GM23338 (cell line): ENCODE measurements around the gene MPP2. TPM values are rescaled to one million over a fixed set of nuclear protein-coding genes. Genes with fewer than 3 reads are reported as not detected.

Source experiments
- ATAC-seq: fragments of 200-7000 bp; cut with Tn5 transposase; 3 replicates; pipeline ENCODE4 v1.9.1; 2020
- DNase-seq: peaks from one replicate; pipeline ENCODE4 v3.0.0-alpha.2; 2015; ENCODE audit warnings: low spot score
- H2AFZ ChIP-seq: fragments of 200-600 bp; sonication (generic); 2 replicates; pipeline ENCODE4 v1.8.0; 2016; ENCODE audit warnings: antibody characterized with exemption, mild to moderate bottlenecking, moderate library complexity
- H3F3A ChIP-seq: fragments of 200-600 bp; sonication (generic); replicated peaks from 2 replicates; pipeline ENCODE4 v1.8.0; 2017; ENCODE audit warnings: antibody characterized with exemption, mixed run types, low read depth
- H3K27ac ChIP-seq: fragments of 200-600 bp; sonication (generic); 2 replicates; pipeline ENCODE4 v1.6.1; 2016; ENCODE audit warnings: low read depth
- H3K27me3 ChIP-seq: fragments of 200-600 bp; sonication (generic); 2 replicates; pipeline ENCODE4 v1.8.0; 2016; ENCODE audit warnings: mild to moderate bottlenecking, mixed run types, moderate library complexity; ENCODE audit not compliant: insufficient read depth
- H3K36me3 ChIP-seq: fragments of 200-600 bp; sonication (generic); 2 replicates; pipeline ENCODE4 v1.8.0; 2016; ENCODE audit warnings: mild to moderate bottlenecking; ENCODE audit not compliant: insufficient read depth
- H3K4me1 ChIP-seq: fragments of 200-600 bp; sonication (generic); 2 replicates; pipeline ENCODE4 v1.8.0; 2016; ENCODE audit warnings: mild to moderate bottlenecking, moderate library complexity; ENCODE audit not compliant: insufficient read depth
- H3K4me2 ChIP-seq: fragments of 200-600 bp; sonication (generic); 2 replicates; pipeline ENCODE4 v1.7.1; 2017; ENCODE audit warnings: mixed run types
- H3K4me3 ChIP-seq: fragments of 200-600 bp; sonication (generic); 2 replicates; pipeline ENCODE4 v1.6.1; 2016; ENCODE audit warnings: mixed run types
- H3K79me2 ChIP-seq: fragments of 200-600 bp; sonication (generic); replicated peaks from 2 replicates; pipeline ENCODE4 v1.8.0; 2017; ENCODE audit warnings: mild to moderate bottlenecking; ENCODE audit not compliant: insufficient read depth
- H3K9me2 ChIP-seq: fragments of 200-600 bp; sonication (generic); 2 replicates; pipeline ENCODE4 v1.8.0; 2017; ENCODE audit not compliant: insufficient read depth
- H4K20me1 ChIP-seq: fragments of 200-600 bp; sonication (generic); replicated peaks from 2 replicates; pipeline ENCODE4 v1.8.0; 2017; ENCODE audit warnings: mild to moderate bottlenecking; ENCODE audit not compliant: insufficient read depth
- H3K27ac Mint-ChIP-seq: 2 replicates; pipeline ENCODE4 v1.8.0; 2020; ENCODE audit warnings: inconsistent platforms, mild to moderate bottlenecking, moderate library complexity, mixed read lengths
- H3K27me3 Mint-ChIP-seq: 3 replicates; pipeline ENCODE4 v1.8.0; 2022; ENCODE audit warnings: low read depth, mild to moderate bottlenecking, moderate library complexity, mixed read lengths, inconsistent platforms; ENCODE audit not compliant: insufficient read depth, poor library complexity
- H3K36me3 Mint-ChIP-seq: 3 replicates; pipeline ENCODE4 v1.8.0; 2021; ENCODE audit warnings: low read depth, mild to moderate bottlenecking, inconsistent platforms, moderate library complexity, mixed read lengths
- H3K4me1 Mint-ChIP-seq: 3 replicates; pipeline ENCODE4 v1.8.0; 2020; ENCODE audit warnings: mild to moderate bottlenecking, inconsistent platforms, mixed read lengths
- H3K4me3 Mint-ChIP-seq: 3 replicates; pipeline ENCODE4 v1.8.0; 2021; ENCODE audit warnings: moderate library complexity, mild to moderate bottlenecking, inconsistent platforms, mixed read lengths
- H3K9me3 Mint-ChIP-seq: 3 replicates; pipeline ENCODE4 v1.8.0; 2020; ENCODE audit warnings: moderate library complexity, mild to moderate bottlenecking, inconsistent platforms, mixed read lengths
- CTCF ChIP-seq, 2 experiments: fragments of 200-600 bp in 1 of 2; sonication (generic) in 1 of 2; conservative IDR thresholded peaks; 2 replicates each; pipeline versions ENCODE4 v1.5.1 to v1.6.1; 2016 to 2017; ENCODE audit warnings: antibody characterized with exemption in 2 of 2, low read depth in 2 of 2, mild to moderate bottlenecking in 2 of 2, moderate library complexity in 1 of 2
- EZH2 ChIP-seq: fragments of 200-600 bp; sonication (generic); IDR thresholded peaks from one replicate; pipeline ENCODE4 v1.8.0; 2017; ENCODE audit warnings: antibody characterized with exemption, mild to moderate bottlenecking, low read depth; ENCODE audit not compliant: unreplicated experiment
- NANOG ChIP-seq: IDR thresholded peaks from 2 replicates; pipeline ENCODE4 v1.6.1; 2016; ENCODE audit warnings: antibody characterized with exemption, borderline replicate concordance
- ZNF331 ChIP-seq: fragments of 250-450 bp; sonication (Bioruptor Pico); IDR thresholded peaks from 2 replicates; pipeline ENCODE4 v1.5.0; 2020; ENCODE audit warnings: low read depth, mild to moderate bottlenecking, moderate library complexity
- ZNF462 ChIP-seq: fragments of 250-450 bp; sonication (Bioruptor Pico); IDR thresholded peaks from 2 replicates; pipeline ENCODE4 v1.5.0; 2020; ENCODE audit warnings: mild to moderate bottlenecking, moderate library complexity
- polyA plus RNA-seq: library from polyadenylated mRNA; unstranded; fragments of >200 nt; fragmentation: Nextera tagmentation; extraction: Ambion mirVana; gene quantifications from 2 replicates; pipeline ENCODE4 v1.2.1, GENCODE V29; 2016
- total RNA-seq: library from RNA; depleted of rRNA; stranded (reverse); fragments of >200 nt; shearing (Covaris generic); gene quantifications from 2 replicates; pipeline ENCODE4 v1.2.3, GENCODE V29; 2014

MPP2 gene
- total and polyA plus RNA-seq, 2 experiments from 2014 or later = 7.8 to 20.7 TPM

GRCh38 chr17:43873815-43874214 is 33.5 kb downstream of the MPP2 start (continued):
- TF ChIP-seq ZNF462 (CRISPR knock-in tag) (no peak), NANOG (no peak), ZNF331 (CRISPR knock-in tag) (no peak)

GRCh38 chr17:43873091-43873490 is 34.2 kb downstream of the MPP2 start:
- TF ChIP-seq CTCF (conservative IDR thresholded peaks at IDR 0.05; ENCODE audit: low read depth in 2 of 2) (peak; percentile 50 to 55), ZNF462 (CRISPR knock-in tag) (no peak), EZH2 (no peak)
- no peaks in the 10 kb centered on the region for H3F3A ChIP-seq
- Mint-ChIP-seq H3K27ac (no peak overlapping the region), H3K4me3 (no peak overlapping the region), H3K36me3 (no peaks in the 10 kb centered on the region), H3K27me3 (no peaks in the 10 kb centered on the region), H3K4me1 (peaks cover 2% of the 10 kb centered on the region; the same call in 1 of the 3 replicates), H3K9me3 (no peaks in the 10 kb centered on the region)
- H3K4me1 ChIP-seq = no peaks in the 10 kb centered on the region
- no peaks in the 10 kb centered on the region for H4K20me1 ChIP-seq
- H3K36me3 ChIP-seq = no peaks in the 10 kb centered on the region
- peak; percentile 56 for DNase-seq
- no peak overlapping the region for H3K27ac ChIP-seq
- H3K27me3 ChIP-seq = no peaks in the 10 kb centered on the region
- H3K4me2 ChIP-seq = no peak overlapping the region
- H3K79me2 ChIP-seq = no peaks in the 10 kb centered on the region
- H3K4me3 ChIP-seq = no peak overlapping the region
- ATAC-seq = peak; percentile 52; the same call in 2 of the 3 replicates
- no peak overlapping the region for H2AFZ ChIP-seq
- H3K9me2 ChIP-seq = no peaks in the 10 kb centered on the region
